PC-9 (cell line): Measurements from ENCODE around the gene ZDHHC17. TPM values are rescaled to one million over a fixed set of nuclear protein-coding genes. Genes with fewer than 3 reads are reported as not detected.

Experiments
- BruUV-seq: library from RNA; stranded (reverse); fragments of 400-500 nt; replicated peaks from 2 replicates; lab custom pipeline; 2021; lab: Mats Ljungman, UMichigan
- CTCF ChIA-PET: fragments of 300-600 bp; sonication (Branson Sonifier 250); formaldehyde crosslinking; loops from one replicate; lab custom pipeline; 2022; ENCODE audit warnings: antibody characterized with exemption; lab: Charles Lee
- POLR2A ChIA-PET: fragments of 300-600 bp; sonication (Branson Sonifier 250); formaldehyde crosslinking; loops from one replicate; lab custom pipeline; 2022; ENCODE audit warnings: antibody characterized with exemption; ENCODE audit not compliant: unreplicated experiment; lab: Charles Lee
- DNase-seq, 2 experiments: peaks; one replicate each; pipeline versions ENCODE4 v3.0.0 to v3.0.0-alpha.2; 2015 to 2022; ENCODE audit warnings: mixed read lengths in 1 of 2
- H2AFZ ChIP-seq: fragments of 200-600 bp; sonication (generic); 2 replicates; pipeline ENCODE4 v1.8.1; 2017; ENCODE audit warnings: antibody characterized with exemption
- H3F3A ChIP-seq: fragments of 200-600 bp; sonication (generic); 2 replicates; pipeline ENCODE4 v1.8.1; 2017; ENCODE audit warnings: antibody characterized with exemption, mild to moderate bottlenecking, low read depth; ENCODE audit not compliant: insufficient read depth
- H3K27ac ChIP-seq: fragments of 200-600 bp; sonication (generic); 2 replicates; pipeline ENCODE4 v1.6.1; 2016; ENCODE audit warnings: mixed run types
- H3K27me3 ChIP-seq: fragments of 200-600 bp; sonication (generic); 2 replicates; pipeline ENCODE4 v1.6.1; 2016; ENCODE audit warnings: low read depth, mixed run types; ENCODE audit not compliant: insufficient read depth
- H3K36me3 ChIP-seq: fragments of 200-600 bp; sonication (generic); 2 replicates; pipeline ENCODE4 v1.6.1; 2016; ENCODE audit warnings: low read depth, mixed run types
- H3K4me1 ChIP-seq: fragments of 200-600 bp; sonication (generic); replicated peaks from 2 replicates; pipeline ENCODE4 v1.6.1; 2016; ENCODE audit warnings: mixed run types; ENCODE audit not compliant: insufficient read depth
- H3K4me2 ChIP-seq: fragments of 200-600 bp; sonication (generic); 2 replicates; pipeline ENCODE4 v1.6.1; 2017; ENCODE audit warnings: mixed run types
- H3K4me3 ChIP-seq: fragments of 200-600 bp; sonication (generic); 2 replicates; pipeline ENCODE4 v1.6.1; 2016; ENCODE audit warnings: mixed run types
- H3K79me2 ChIP-seq: fragments of 200-600 bp; sonication (generic); 2 replicates; pipeline ENCODE4 v1.6.1; 2017; ENCODE audit warnings: low read depth, mixed run types
- H3K9me2 ChIP-seq: fragments of 200-600 bp; sonication (generic); 2 replicates; pipeline ENCODE4 v1.8.1; 2017; ENCODE audit warnings: mild to moderate bottlenecking; ENCODE audit not compliant: insufficient read depth
- H3K9me3 ChIP-seq: fragments of 200-600 bp; sonication (generic); 2 replicates; pipeline ENCODE4 v1.8.1; 2016; ENCODE audit warnings: low read depth; ENCODE audit not compliant: insufficient read depth
- H4K20me1 ChIP-seq: fragments of 200-600 bp; sonication (generic); 2 replicates; pipeline ENCODE4 v1.8.1; 2017; ENCODE audit not compliant: insufficient read depth
- CTCF ChIP-seq: fragments of 200-600 bp; sonication (generic); conservative IDR thresholded peaks from 2 replicates; pipeline ENCODE4 v1.6.1; 2017; ENCODE audit warnings: mixed run types, antibody characterized with exemption, mild to moderate bottlenecking, moderate library complexity
- EZH2 ChIP-seq: fragments of 200-600 bp; sonication (generic); IDR thresholded peaks from 2 replicates; pipeline ENCODE4 v1.8.0; 2017; ENCODE audit warnings: antibody characterized with exemption, low read depth
- intact Hi-C: fragments of 100-400 bp; cut with micrococcal nuclease; formaldehyde crosslinking; loops from one replicate; pipeline ENCODE4 v1.10.0; 2022; ENCODE audit not compliant: unreplicated experiment
- total RNA-seq: library from RNA; stranded (reverse); gene quantifications from 2 replicates; pipeline ENCODE4 v1.2.3, GENCODE V29; 2021

ZDHHC17 gene
- total RNA-seq, 1 experiment from 2014 or later = 24.7 TPM

- Histone ChIP-seq H3K9me3 (no peaks in the 10 kb centered on the region), H3K4me1 (no peaks in the 10 kb centered on the region), H3K9me2 (no peaks in the 10 kb centered on the region), H3K36me3 (no peaks in the 10 kb centered on the region), H3K27me3 (no peaks in the 10 kb centered on the region), H3K4me2 (no peak overlapping the region), H3F3A (no peaks in the 10 kb centered on the region), H2AFZ (no peak overlapping the region), H3K27ac (no peak overlapping the region), H4K20me1 (no peaks in the 10 kb centered on the region), H3K79me2 (0 out of 2 replicates have a peak, but pooled peaks cover 4% of the 10 kb centered on the region), H3K4me3 (no peak overlapping the region)
- TF ChIP-seq EZH2 (no peak), CTCF (no peak)
- no peak for DNase-seq
- intact Hi-C loops = no loop called here
- POLR2A ChIA-PET = no interaction called here
- BruUV-seq = no TSS peak
- CTCF ChIA-PET = no interaction called here
Measured at GRCh38 chr12:76798864-76799263, 34.9 kb downstream of the ZDHHC17 start.

GRCh38 chr12:76799362-76799761 is 35.4 kb downstream of the ZDHHC17 start:
- BruUV-seq = no TSS peak
- ChIA-PET POLR2A (no interaction called here), CTCF (no interaction called here)
- Histone ChIP-seq H3K4me2 (no peak overlapping the region), H2AFZ (no peak overlapping the region), H3K79me2 (0 out of 2 replicates have a peak, but pooled peaks cover 4% of the 10 kb centered on the region), H3K27ac (no peak overlapping the region), H3F3A (no peaks in the 10 kb centered on the region), H3K27me3 (no peaks in the 10 kb centered on the region), H4K20me1 (no peaks in the 10 kb centered on the region), H3K4me3 (no peak overlapping the region), H3K9me2 (no peaks in the 10 kb centered on the region), H3K36me3 (no peaks in the 10 kb centered on the region), H3K4me1 (no peaks in the 10 kb centered on the region), H3K9me3 (no peaks in the 10 kb centered on the region)
- intact Hi-C loops = no loop called here
- TF ChIP-seq EZH2 = no peak
- TF ChIP-seq CTCF = no peak
- DNase-seq = no peak

GRCh38 chr12:76802060-76802459 is 38.1 kb downstream of the ZDHHC17 start:
- no peak for DNase-seq
- Histone ChIP-seq H4K20me1 (no peaks in the 10 kb centered on the region), H3K4me3 (no peak overlapping the region), H3K4me2 (no peak overlapping the region), H3K4me1 (no peaks in the 10 kb centered on the region), H3K79me2 (no peaks in the 10 kb centered on the region), H2AFZ (no peak overlapping the region), H3K9me2 (no peaks in the 10 kb centered on the region), H3F3A (no peaks in the 10 kb centered on the region), H3K9me3 (no peaks in the 10 kb centered on the region), H3K36me3 (0 out of 2 replicates have a peak, but pooled peaks cover 6% of the 10 kb centered on the region), H3K27me3 (no peaks in the 10 kb centered on the region), H3K27ac (no peak overlapping the region)
- POLR2A ChIA-PET = interaction anchor here (0.7 kb wide), 1 partner anchor 306 kb away, joined by 9 read pairs; no protein-coding TSS in a partner anchor
- TF ChIP-seq CTCF (no peak), EZH2 (no peak)
- CTCF ChIA-PET = no interaction called here
- intact Hi-C loops = no loop called here
- BruUV-seq = no TSS peak
